ENCODE data around the gene SNX7.

SNX7 gene

DNA sequence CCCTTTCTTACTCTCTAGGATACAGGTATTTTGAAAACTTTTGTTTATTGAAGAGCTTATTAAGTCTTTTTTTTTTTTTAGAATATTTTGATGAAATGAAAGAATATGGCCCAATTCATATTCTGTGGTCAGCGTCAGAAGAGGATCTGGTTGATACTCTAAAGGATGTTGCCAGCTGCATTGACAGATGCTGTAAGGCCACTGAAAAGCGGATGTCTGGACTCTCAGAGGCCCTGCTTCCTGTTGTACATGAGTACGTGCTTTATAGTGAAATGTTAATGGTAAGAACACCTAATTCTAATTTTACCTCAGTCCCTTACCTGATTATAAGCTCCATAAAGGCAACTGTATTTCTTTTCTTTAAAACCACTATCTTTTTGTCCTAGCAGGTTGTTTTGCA is 37.1 kb downstream of the SNX7 start:
- DNase-seq: no peak

DNA sequence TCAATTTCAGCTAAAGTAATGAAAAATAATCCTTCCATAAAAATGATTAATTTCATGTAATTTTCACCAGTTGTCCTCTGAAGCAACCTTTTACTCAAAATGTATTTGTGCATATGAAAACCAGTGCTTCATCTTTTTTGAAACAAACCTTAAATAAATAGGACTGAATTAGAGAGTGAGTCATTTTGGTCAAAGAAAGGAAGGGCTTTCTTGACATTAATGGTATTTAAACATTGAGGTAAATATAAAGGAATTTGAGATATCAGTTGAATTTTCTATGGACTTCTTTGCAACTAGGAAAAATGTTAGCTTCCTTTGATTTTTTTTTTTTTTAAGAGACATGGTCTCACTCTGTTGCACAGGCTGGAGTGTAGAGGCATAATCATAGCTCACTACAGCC is 38.7 kb downstream of the SNX7 start:
- no peak for DNase-seq

DNA sequence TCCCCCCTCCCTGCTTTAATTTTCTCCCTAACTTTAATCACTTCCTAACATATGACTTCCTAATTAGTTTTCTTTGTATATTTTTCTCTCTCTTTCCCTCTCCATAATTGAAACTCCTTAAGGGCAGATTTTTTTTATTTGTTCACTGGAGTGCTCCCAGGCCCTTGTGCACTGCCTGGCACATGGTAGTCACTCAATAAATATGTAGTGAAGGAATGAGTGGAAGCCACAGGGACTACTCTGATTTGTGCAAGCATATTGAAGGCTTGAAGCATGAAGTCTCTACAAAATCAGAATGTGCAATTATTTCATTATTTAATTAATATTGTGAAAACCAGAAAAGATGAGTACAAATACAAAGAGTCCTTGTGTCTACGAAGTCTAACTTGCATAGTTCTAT is 41.5 kb downstream of the SNX7 start:
- no peak for DNase-seq

DNA sequence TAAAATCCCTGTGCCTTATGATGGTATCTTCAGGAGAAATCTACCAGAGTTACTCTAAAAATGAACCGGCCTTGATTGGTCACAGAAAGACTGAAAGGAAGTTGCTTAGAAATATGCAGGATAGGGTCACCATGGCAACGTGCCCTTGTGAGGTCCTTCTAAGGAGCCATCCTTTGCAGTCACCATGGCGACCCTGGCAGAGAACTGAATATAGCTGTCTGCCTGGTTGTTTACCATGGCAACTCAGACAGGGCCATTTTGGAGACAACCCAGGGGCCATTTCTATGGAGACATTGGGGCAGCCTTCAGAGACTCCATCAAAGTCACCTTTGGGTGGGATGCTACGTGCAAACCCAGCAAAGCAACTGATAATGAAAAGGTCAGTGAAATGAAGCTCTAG is 43.0 kb downstream of the SNX7 start:
- no peak for DNase-seq

DNA sequence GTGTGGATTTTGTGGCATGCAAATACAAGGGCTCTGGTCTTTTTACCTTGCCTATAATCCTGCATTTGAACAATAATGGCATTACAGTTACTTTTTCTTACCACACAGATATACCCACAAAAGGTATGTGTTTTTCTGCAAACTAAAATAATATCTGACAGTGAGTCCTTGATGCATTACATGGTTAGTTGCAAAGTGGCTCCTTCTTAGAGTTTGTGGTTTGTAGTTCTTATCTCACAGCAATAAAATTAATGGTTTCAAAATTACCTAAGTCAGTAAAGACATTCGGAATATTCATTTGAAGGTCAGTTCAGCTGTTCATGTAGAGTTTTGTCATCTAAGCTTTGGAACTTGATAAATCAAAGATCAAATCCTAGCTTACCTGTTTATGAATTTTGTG is 43.5 kb downstream of the SNX7 start:
- DNase-seq: no peak

DNA sequence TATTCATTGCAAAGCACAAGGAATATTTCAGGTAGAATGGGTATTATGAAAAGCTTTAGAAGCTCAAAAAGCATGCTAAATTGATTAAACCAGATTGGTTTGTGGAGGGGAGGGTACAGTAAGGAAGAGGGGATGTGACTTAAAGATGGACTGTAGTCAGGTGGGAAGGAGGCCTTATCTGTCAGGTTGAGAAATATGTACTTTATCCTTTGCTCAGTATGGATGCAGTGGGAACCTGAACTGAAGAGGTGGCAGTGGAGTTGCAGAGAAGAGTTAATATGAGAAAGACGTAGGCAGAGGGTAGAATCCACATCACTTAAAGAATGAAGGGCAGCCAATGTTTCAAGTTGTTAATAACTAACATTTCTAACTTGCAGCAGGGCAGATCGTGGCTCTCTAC is 44.1 kb downstream of the SNX7 start:
- DNase-seq: no peak

DNA sequence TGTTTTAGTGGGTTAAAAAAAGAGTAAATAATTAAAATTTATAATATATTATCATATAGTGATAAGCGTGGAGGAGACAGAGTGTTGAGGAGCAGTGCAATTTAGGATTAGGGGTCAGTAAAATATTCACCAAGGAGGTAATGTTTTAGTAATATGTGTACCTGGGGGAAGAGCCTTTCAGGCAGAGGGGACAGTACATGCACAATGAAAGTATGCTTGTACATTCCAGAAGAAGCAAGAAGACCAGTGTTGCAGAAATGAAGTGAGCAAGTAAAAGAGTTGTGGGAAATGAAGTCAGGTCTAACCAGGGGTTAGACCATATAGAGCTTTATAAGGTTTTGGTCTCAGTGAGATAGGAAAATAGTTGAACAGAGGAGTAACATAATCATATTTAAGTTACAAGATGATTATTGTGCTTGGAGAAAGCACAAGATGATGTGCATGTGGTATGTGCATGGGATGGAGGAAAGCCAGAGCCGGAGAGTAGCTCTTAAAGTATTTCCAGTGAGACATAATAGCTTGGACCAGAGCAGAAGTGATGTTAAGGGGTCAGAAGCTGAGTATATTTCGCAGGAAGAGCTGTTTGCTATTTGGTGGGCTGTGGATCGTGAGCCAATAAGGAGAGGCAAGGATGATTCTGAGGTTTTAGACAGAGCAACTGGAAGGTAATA is 44.8 kb downstream of the SNX7 start:
- no peak for DNase-seq

DNA sequence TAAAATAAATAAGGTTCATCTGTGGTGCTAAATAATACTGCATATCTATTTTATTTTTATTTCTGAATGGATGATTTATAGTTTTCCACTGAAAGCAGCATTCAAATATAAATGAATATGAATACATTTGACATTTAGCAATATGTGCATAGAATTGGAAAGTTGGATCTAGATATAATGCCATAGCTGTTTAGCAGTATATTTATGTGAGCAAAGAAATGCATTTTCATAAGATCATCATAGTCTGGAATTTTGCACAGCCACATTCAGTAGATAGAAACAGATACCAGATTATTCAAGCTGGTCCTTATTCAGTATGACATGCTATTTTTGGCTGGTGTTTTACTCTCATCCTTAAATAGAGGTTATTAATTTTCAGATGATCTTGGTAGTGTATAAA is 46.0 kb downstream of the SNX7 start:
- no peak for DNase-seq

DNA sequence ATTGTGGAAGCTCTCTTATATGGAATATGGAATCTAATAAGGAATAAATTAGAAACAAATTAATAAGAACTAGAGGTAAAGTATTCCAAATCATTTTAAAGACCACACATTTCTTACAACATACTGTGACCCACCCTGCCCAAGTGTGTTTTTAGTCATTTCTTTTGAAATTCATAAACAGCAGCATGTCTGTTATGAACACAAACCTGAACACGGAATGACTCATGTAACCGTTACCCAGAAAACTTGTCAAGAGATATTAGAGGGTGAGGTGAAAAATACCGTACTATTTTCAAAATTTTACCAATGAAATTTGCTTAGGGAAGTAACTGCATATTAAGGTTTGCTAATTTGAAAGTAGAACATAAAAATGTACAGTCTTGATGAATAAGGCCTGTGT is 48.4 kb downstream of the SNX7 start:
- no peak for DNase-seq

DNA sequence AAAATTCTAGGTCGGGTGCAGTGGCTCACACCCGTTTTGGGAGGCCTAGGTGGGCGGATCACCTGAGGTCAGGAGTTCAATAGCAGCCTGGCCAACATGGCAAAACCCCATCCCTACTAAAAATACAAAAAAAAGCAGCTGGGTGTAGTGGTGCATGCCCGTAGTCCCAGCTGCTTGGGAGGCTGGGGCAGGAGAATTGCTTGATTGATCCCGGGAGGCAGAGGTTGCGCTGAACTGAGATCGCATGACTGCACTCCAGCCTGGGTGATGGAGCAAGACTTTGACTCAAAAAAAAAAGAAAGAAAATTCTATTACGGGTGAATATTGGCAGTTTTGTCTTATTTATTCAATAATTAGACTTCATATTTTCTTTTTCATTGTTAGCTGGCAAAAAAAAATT is 62.1 kb downstream of the SNX7 start:
- DNase-seq: no peak

DNA sequence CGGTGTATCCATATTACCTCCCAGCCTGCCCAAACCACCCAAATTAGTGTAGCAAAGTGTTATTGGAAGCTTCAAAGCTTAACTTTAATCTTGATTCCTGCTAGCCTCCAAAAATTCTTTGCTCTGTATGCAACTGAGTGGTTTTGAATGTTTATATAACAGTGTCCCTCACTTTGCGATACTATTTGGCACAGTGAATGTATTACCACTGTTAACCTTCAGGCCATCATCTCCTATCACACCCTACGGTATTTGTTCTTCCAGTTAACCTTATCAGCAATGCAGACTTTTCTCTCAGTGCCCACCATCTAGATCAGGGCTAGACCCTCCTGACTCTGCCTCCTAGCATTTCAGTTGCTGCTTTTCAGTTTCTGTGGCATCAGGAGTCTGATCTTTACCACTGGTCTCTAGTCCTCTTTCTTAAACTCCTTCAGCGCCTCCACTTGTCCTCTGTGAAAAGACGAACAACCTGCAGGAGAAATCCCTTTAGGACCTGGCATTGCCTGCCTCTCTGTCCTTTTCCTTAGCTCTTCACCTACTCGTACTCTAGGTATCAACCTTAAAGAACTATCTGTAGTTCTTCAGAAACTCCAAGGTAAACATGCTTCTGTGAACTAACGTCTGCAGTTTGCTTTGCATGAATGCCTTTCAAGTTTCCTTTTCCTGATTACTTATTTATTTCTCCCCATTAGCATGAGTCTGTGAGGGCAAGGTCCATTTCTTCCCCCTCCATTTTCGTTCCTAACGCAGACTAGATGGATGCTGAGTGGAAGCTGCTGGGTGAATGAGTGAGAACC is 71.7 kb downstream of the SNX7 start:
- DNase-seq: no peak

DNA sequence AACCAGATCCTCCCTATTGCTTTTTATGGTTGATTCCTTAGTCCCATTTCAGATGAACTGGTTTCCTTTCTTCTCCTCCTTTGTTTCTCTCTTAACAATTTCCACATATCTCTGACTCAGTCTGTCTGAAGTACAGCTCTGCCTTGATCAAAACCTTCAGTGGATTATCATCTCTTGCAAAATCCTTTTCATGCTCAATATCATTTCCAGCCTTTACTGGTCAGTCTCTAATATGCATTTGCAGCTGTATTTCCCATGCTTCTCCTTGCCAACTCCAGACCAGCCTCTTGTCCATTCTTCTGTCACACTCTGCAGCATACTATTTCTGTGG is 72.2 kb downstream of the SNX7 start:
- no peak for DNase-seq

DNA sequence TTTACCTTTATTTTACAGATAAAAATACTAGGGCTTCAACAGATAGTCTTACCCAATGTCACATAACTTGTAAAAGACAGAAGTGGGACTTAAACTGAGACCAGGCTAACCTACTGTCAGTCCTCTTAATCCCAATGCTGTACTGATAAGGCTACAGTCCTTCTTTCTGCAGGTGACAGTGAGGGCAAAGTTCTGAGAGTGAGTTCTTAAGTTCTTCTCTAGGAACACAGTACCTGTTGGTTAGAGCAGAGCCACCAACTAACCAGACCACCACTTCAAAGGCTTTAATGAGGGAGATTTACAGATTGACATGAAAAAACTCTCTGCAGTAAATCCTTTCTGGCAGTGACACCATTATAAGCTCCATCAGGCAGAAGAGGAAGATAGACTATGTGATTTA is 74.2 kb downstream of the SNX7 start:
- no peak for DNase-seq

DNA sequence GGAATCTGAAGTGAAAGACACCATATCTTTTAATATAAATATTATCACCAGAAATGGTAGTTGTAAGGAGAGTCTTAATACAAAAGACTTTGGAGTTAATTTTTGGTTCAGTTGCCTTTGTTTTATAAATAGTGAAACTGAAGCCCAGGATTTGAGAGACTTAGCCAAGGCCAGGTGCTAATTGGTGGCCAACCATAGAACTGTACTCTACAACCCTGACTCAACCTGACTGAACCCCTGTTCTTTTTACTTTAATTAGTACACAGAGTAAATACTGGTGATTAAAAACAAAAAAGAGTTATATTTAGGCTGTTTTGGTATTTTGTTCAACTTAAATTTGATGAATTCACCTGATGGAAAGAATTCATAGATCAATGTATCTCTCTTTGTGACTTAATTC is 76.3 kb downstream of the SNX7 start:
- DNase-seq: no peak

DNA sequence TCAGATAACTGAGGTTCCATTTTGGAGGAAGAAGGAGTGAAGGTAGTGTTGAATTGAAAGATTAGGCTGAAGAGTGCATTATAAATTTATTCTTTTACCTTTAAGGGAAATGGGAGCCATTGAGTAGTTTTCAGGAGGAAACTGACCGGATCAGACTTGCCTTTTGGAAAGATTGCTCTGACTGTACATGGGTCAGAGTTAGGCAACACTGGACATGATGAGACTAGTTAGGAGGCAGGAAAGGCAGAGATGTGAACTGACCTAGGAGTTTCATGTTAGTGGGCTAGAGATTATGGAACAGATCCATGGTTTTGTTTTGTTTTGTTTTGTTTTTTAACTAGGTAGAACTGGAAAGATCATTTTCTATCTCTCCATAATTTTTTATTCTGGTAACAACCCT is 78.2 kb downstream of the SNX7 start:
- no peak for DNase-seq

DNA sequence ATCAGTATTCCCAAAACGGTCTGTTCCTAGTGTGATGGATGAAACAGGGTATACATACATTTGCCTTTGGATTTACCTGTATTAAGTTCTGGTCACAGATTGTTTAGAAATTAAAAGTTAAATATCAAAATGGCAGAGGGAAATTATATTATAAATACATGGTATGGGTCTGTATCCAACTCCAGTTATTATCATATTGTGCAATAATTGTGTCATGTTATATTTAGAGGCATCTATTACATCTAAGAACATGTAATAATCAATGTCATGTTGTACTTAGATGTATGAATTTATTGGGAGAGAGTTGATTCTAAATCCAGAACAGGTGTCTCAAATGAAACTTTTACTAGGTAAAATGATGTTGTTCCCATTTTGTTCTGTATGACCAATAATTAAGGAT is 79.6 kb downstream of the SNX7 start:
- DNase-seq: no peak

DNA sequence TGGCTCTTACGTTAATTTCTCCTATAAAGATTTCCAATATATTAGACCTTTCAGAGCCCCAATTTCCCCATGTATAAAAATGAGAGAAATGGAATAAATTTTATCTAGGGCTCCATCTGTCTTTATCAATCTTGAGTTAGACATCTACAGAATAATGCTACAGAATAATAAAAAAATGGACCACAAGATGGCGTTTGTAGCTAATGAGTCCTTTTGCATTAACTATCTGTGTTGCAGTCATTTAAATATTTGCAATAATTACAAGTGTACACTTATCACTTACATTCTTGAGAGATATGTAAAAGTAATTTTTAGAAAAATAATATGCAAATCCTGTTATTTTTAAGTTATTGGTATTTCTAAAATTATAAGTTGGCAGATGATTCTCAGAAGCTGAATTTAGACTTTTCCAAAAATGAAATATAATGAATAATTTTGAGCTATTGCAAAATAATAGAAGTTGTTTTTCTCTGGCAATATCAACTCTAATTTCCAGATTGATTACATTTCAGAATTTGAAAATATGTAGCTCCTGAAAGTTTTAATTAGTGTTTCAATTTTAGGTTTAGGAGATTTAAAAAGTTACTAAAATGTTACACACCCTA is 87.7 kb downstream of the SNX7 start:
- no peak for DNase-seq

DNA sequence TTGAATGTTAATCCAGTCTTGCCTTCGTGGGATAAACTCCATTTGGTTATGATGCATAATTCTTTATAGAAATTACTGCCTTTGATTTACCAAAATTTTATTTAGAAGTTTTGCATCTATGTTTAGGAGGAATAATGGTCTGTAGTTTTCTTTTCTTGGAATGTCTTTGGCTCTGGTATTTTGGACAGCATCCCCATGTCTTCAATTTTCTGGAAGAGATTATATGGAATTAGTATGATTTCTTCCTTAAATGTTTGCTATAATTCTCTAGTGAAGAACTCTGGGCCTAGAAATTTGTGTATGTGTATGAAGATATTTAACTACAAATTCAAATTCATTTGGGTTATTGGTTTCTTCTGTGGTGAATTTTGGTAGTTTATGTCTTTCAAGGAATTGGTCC is 92.7 kb downstream of the SNX7 start:
- DNase-seq: no peak

DNA sequence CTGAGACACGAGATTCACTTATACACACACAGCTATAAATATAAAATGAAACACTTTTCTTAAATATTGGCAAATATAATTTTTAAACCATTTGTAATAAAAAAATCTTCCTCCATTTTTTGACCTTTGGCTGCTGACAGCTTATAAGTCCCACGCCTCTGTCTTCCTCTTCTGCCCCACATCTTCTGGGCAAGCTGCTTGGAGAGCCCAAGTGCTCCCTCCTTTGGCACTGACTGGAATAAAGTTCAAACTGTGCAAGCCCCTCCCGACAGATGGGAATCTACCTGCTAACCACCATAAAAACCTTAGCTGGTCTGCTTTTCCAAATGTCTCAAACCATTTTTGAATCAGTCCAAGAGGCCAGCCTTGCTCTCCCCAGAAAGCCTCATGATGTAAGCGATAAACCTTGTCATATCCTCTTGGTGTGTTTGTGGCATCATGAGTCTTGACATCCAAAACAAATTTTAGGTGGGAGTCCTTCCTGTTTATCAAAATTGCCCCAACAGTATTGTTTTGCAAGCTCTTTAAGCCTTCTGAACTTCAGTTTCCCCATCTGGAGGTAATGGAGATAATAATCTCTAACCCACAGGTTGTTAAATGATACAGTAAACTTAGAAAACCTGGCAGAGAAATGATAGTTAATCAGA is 99.8 kb downstream of the SNX7 start:
- DNase-seq: no peak

DNA sequence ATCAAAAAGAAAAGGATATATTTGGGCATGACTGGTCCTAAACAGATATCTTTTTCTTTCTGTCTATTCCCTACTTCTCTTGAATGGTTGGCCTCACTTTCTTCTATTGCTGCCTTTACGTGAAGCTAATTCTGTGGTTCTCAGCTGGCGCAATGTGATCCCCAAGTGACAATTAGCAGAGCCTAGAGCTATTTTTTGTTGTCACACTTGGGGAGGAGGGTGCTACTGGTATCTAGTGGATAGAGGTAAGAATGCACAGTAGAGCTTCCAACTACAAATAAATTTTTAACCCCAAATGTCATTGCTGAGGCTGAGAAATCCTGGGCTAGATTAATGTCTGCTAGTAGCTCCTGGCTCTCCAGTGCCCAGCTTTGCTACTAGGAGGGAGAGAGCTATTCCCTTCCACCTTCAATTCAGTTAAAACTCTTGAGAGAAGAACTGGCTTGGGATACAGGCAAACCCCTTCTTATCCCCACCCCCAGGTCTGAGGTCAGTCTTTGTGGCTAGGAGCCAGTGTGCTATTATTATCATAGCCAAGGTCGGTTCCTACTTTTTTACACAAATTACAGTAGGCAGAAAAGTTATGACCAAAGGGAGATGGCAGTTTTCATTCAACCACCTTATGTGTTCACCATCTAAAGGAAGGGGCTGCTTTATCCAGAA is 102.1 kb downstream of the SNX7 start:
- no peak for DNase-seq

DNA sequence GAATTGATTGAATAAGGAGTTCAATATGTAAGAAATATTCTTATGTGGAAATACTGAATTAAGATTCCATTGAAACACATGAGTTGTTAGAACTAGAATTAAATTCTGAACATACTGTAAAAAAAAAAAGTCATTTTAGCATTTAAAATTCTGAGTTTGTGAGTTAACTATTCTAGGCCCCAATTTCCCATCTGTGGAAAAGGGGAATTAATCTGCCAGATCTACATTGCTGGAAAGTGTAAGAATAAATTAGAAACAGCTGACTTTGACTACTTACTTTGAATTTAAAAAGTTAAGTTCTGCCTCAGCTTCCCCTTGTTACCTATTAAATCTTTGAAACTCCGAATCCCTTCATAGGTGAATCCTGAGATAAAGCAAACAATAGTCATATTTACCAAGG is 103.0 kb downstream of the SNX7 start:
- DNase-seq: no peak

DNA sequence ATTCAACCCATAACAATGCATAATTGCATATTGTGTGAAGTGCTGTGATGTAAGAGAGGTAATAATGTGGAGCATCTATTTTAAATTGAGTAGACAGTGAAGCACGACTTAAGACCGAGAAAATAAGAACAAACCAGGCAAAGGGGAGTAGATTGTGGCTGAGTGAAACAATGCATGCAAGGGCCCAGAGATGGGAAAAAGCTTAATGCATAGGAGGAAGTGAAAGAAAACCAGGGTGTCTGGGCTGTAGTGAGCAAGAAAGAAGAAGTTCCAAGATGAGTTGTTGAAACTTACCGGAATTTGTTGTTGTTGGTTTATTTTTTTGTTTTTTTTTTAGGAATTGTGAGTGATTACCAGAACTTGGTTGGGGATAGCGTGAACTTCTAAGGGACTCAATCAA is 104.7 kb downstream of the SNX7 start:
- DNase-seq: no peak

DNA sequence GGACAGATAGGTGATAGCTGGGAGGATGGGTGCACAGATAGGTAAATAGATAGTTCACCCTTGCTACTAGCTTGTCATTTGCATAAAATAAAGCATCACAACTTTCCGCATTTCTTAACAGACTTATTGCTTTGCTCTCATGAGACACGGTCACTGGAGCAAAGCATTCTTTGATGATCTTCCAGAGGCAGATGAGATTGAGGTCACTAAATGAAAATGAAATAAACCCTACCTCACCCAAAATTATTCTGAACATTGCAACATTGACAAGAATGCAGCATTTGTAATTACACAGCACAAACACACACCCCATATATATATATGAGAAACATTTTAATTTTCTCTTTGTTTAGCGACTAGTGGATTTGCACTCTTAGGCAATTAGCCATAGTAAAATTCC is 107.6 kb downstream of the SNX7 start:
- no peak for DNase-seq

DNA sequence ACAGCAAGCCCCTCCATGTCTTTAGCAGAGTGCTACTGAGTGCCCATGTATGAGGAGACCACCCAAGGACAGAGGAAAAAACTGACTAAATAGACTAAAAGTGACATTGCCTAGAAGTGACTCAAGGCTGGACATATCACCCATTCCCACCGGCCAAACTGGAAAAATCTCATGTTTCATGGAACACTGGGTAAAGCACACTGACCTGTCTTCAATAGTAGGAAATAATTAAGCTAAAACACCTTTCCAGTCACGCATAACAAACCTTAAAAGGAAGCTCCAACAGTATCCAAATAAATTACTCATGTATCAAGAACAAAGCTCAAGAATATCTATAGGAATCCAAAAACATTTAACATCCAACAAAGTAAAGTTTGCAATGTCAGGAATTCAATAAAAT is 120.4 kb downstream of the SNX7 start:
- DNase-seq: no peak

Measured in DMS 273 treated with DMSO at 0.1 percent for 48 hours (cell line).